HEK293 (cell line): ENCODE results near the gene HDHD3.

ENCODE experiments used
- CTCF ChIA-PET: fragments of 350-600 bp; formaldehyde crosslinking; extraction: SDS; loops from one replicate; lab custom pipeline; 2021; ENCODE audit warnings: antibody characterized with exemption; lab: Yijun Ruan, JAX
- POLR2A ChIA-PET: fragments of 300-600 bp; formaldehyde crosslinking; extraction: SDS; loops from one replicate; lab custom pipeline; 2020; ENCODE audit warnings: antibody characterized with exemption, inconsistent platforms; lab: Yijun Ruan, JAX
- H3K27ac ChIP-seq: fragments of 200-500 bp; sonication (Bioruptor generic); 2 replicates; pipeline ENCODE4 v1.5.1; 2014; ENCODE audit warnings: low read depth, low read length, control low read depth, inconsistent platforms; ENCODE audit errors: extremely low read depth
- H3K36me3 ChIP-seq, 2 experiments: fragments of 200-500 bp in 1 of 2; sonication (Bioruptor generic) in 1 of 2; 1 replicate in 1 of 2; 2 replicates in 1 of 2; pipeline ENCODE4 v1.5.1; 2014 to 2017; ENCODE audit warnings: inconsistent platforms in 2 of 2, low read length in 2 of 2; ENCODE audit not compliant: control insufficient read depth in 2 of 2, insufficient read depth in 1 of 2
- H3K4me1 ChIP-seq: fragments of 200-500 bp; sonication (Bioruptor generic); 2 replicates; pipeline ENCODE4 v1.5.1; 2014; ENCODE audit warnings: mild to moderate bottlenecking, low read length, inconsistent platforms; ENCODE audit not compliant: control insufficient read depth, insufficient read depth
- H3K4me3 ChIP-seq: 2 replicates; pipeline ENCODE4 v1.5.1; 2011; ENCODE audit warnings: low read depth, mild to moderate bottlenecking, control low read depth, low read length, moderate library complexity
- H3K9me3 ChIP-seq: fragments of 200-500 bp; sonication (Bioruptor generic); 2 replicates; pipeline ENCODE4 v1.5.1; 2014; ENCODE audit warnings: low read depth, low read length, inconsistent platforms; ENCODE audit not compliant: control insufficient read depth, insufficient read depth
- BCL11A ChIP-seq: fragments of 450-650 bp; formaldehyde crosslinking; IDR thresholded peaks from 2 replicates; pipeline ENCODE4 v1.5.1; 2016; ENCODE audit warnings: low read depth, missing biosample characterization, missing genetic modification characterization
- GFI1B ChIP-seq: fragments of 450-650 bp; formaldehyde crosslinking; IDR thresholded peaks from 2 replicates; pipeline ENCODE4 v1.5.1; 2016; ENCODE audit warnings: missing biosample characterization, missing genetic modification characterization
- GLIS1 ChIP-seq: fragments of 450-650 bp; formaldehyde crosslinking; IDR thresholded peaks from 2 replicates; pipeline ENCODE4 v1.5.1; 2016; ENCODE audit warnings: missing biosample characterization, missing genetic modification characterization
- MYNN ChIP-seq: fragments of 450-650 bp; formaldehyde crosslinking; IDR thresholded peaks from 2 replicates; pipeline ENCODE4 v1.5.1; 2016; ENCODE audit warnings: missing biosample characterization, missing genetic modification characterization, borderline replicate concordance
- MZF1 ChIP-seq: fragments of 450-650 bp; formaldehyde crosslinking; IDR thresholded peaks from 2 replicates; pipeline ENCODE4 v1.5.1; 2017; ENCODE audit warnings: missing biosample characterization, missing genetic modification characterization, borderline replicate concordance
- YY2 ChIP-seq: fragments of 450-650 bp; formaldehyde crosslinking; IDR thresholded peaks from 2 replicates; pipeline ENCODE4 v1.5.1; 2016; ENCODE audit warnings: missing biosample characterization, missing genetic modification characterization
- ZBTB21 ChIP-seq: fragments of 450-650 bp; formaldehyde crosslinking; IDR thresholded peaks from 2 replicates; pipeline ENCODE4 v1.5.1; 2017; ENCODE audit warnings: missing biosample characterization, missing genetic modification characterization
- ZBTB7A ChIP-seq: fragments of 450-650 bp; formaldehyde crosslinking; IDR thresholded peaks from 2 replicates; pipeline ENCODE4 v1.5.1; 2016; ENCODE audit warnings: low read depth, missing biosample characterization, missing genetic modification characterization
- ZNF10 ChIP-seq: fragments of 450-650 bp; formaldehyde crosslinking; IDR thresholded peaks from 2 replicates; pipeline ENCODE4 v1.5.1; 2017; ENCODE audit warnings: missing biosample characterization, missing genetic modification characterization
- ZNF112 ChIP-seq: fragments of 450-650 bp; formaldehyde crosslinking; IDR thresholded peaks from 2 replicates; pipeline ENCODE4 v1.5.0; 2017; ENCODE audit warnings: missing biosample characterization, missing genetic modification characterization
- ZNF114 ChIP-seq: fragments of 450-650 bp; formaldehyde crosslinking; IDR thresholded peaks from 2 replicates; pipeline ENCODE4 v1.5.0; 2017; ENCODE audit warnings: missing biosample characterization, missing genetic modification characterization
- ZNF138 ChIP-seq: fragments of 450-650 bp; formaldehyde crosslinking; IDR thresholded peaks from 2 replicates; pipeline ENCODE4 v1.5.1; 2016; ENCODE audit warnings: missing biosample characterization, missing genetic modification characterization, borderline replicate concordance
- ZNF169 ChIP-seq: fragments of 450-650 bp; formaldehyde crosslinking; IDR thresholded peaks from 2 replicates; pipeline ENCODE4 v1.5.1; 2016; ENCODE audit warnings: missing biosample characterization, missing genetic modification characterization
- ZNF184 ChIP-seq: fragments of 450-650 bp; IDR thresholded peaks from 2 replicates; pipeline ENCODE4 v1.5.1; 2018; ENCODE audit warnings: missing biosample characterization, mild to moderate bottlenecking, missing genetic modification characterization
- ZNF214 ChIP-seq: fragments of 450-650 bp; formaldehyde crosslinking; IDR thresholded peaks from 2 replicates; pipeline ENCODE4 v1.5.1; 2017; ENCODE audit warnings: missing biosample characterization, mild to moderate bottlenecking, missing genetic modification characterization, borderline replicate concordance
- ZNF302 ChIP-seq: fragments of 450-650 bp; formaldehyde crosslinking; IDR thresholded peaks from 2 replicates; pipeline ENCODE4 v1.5.1; 2016; ENCODE audit warnings: missing biosample characterization, missing genetic modification characterization, low read depth
- ZNF335 ChIP-seq: fragments of 450-650 bp; formaldehyde crosslinking; conservative IDR thresholded peaks from 2 replicates; pipeline ENCODE4 v1.5.1; 2016; ENCODE audit warnings: missing biosample characterization, missing genetic modification characterization
- ZNF341 ChIP-seq: fragments of 450-650 bp; formaldehyde crosslinking; IDR thresholded peaks from 2 replicates; pipeline ENCODE4; 2016; ENCODE audit warnings: low read depth, missing biosample characterization, missing genetic modification characterization
- ZNF366 ChIP-seq: fragments of 450-650 bp; formaldehyde crosslinking; conservative IDR thresholded peaks from 2 replicates; pipeline ENCODE4 v1.5.1; 2016; ENCODE audit warnings: missing biosample characterization, missing genetic modification characterization
- ZNF398 ChIP-seq: fragments of 450-650 bp; formaldehyde crosslinking; IDR thresholded peaks from 2 replicates; pipeline ENCODE4 v1.5.1; 2017; ENCODE audit warnings: missing biosample characterization, missing genetic modification characterization
- ZNF423 ChIP-seq: fragments of 450-650 bp; formaldehyde crosslinking; IDR thresholded peaks from 2 replicates; pipeline ENCODE4 v1.5.1; 2016; ENCODE audit warnings: missing biosample characterization, missing genetic modification characterization
- ZNF433 ChIP-seq: fragments of 450-650 bp; formaldehyde crosslinking; IDR thresholded peaks from 2 replicates; pipeline ENCODE4 v1.5.1; 2016; ENCODE audit warnings: missing biosample characterization, missing genetic modification characterization, low read depth
- ZNF473 ChIP-seq: fragments of 450-650 bp; formaldehyde crosslinking; IDR thresholded peaks from 2 replicates; pipeline ENCODE4 v1.5.1; 2017; ENCODE audit warnings: missing biosample characterization, missing genetic modification characterization
- ZNF529 ChIP-seq: fragments of 450-650 bp; formaldehyde crosslinking; IDR thresholded peaks from 2 replicates; pipeline ENCODE4 v1.5.1; 2017; ENCODE audit warnings: missing genetic modification characterization, missing biosample characterization; ENCODE audit not compliant: insufficient replicate concordance
- ZNF549 ChIP-seq: fragments of 450-650 bp; IDR thresholded peaks from 2 replicates; pipeline ENCODE4 v1.5.1; 2018; ENCODE audit warnings: missing biosample characterization, missing genetic modification characterization, mild to moderate bottlenecking, inconsistent platforms, moderate library complexity
- ZNF555 ChIP-seq: fragments of 450-650 bp; formaldehyde crosslinking; conservative IDR thresholded peaks from 2 replicates; pipeline ENCODE4 v1.5.1; 2017; ENCODE audit warnings: missing biosample characterization, mild to moderate bottlenecking, missing genetic modification characterization, inconsistent platforms
- ZNF621 ChIP-seq: fragments of 450-650 bp; formaldehyde crosslinking; IDR thresholded peaks from 2 replicates; pipeline ENCODE4 v1.5.1; 2017; ENCODE audit warnings: missing biosample characterization, missing genetic modification characterization
- ZNF830 ChIP-seq: fragments of 450-650 bp; IDR thresholded peaks from 2 replicates; pipeline ENCODE4 v1.5.0; 2018; ENCODE audit warnings: missing biosample characterization, missing genetic modification characterization, low read depth, mild to moderate bottlenecking, moderate library complexity
- ZSCAN30 ChIP-seq: fragments of 450-650 bp; IDR thresholded peaks from 2 replicates; pipeline ENCODE4 v1.5.1; 2018; ENCODE audit warnings: missing biosample characterization, mild to moderate bottlenecking, missing genetic modification characterization, moderate library complexity
- ZSCAN4 ChIP-seq: fragments of 450-650 bp; formaldehyde crosslinking; IDR thresholded peaks from 2 replicates; pipeline ENCODE4 v1.5.1; 2017; ENCODE audit warnings: missing biosample characterization, missing genetic modification characterization
- TF ChIP-seq, protein P1 (sequence below): fragments of 450-650 bp; formaldehyde crosslinking; IDR thresholded peaks from 2 replicates; pipeline ENCODE4 v1.5.1; 2016; ENCODE audit warnings: missing biosample characterization, missing genetic modification characterization, borderline replicate concordance

Gene HDHD3

GRCh38 chr9:113421726-113422125 lies 44.9 kb upstream of the HDHD3 start:
- H3K36me3 ChIP-seq, result no peaks in the 10 kb centered on the region
- CTCF ChIA-PET, result interaction anchor here (1.0 kb wide), 1 partner anchor 17 kb away, joined by 3 read pairs; no protein-coding TSS in a partner anchor
- no peak overlapping the region for H3K27ac ChIP-seq
- H3K4me1 ChIP-seq, result no peaks in the 10 kb centered on the region
- no peak overlapping the region for H3K4me3 ChIP-seq
- H3K9me3 ChIP-seq, result no peaks in the 10 kb centered on the region
- POLR2A ChIA-PET, result interaction anchor here (2.4 kb wide), 1 partner anchor 11 kb away, joined by 8 read pairs; the partner anchor contains the start of genes C9orf43 and POLE3
- TF ChIP-seq ZNF549 (tag by site-specific recombination), result no peak
- no peak for TF ChIP-seq MYNN (tag by site-specific recombination)
- no peak for TF ChIP-seq GLIS1
- no peak for TF ChIP-seq ZSCAN30
- TF ChIP-seq BCL11A (tag by site-specific recombination), result no peak
- TF ChIP-seq YY2, result no peak
- no peak for TF ChIP-seq ZNF214 (tag by site-specific recombination)
- TF ChIP-seq MZF1 (tag by site-specific recombination), result no peak
- TF ChIP-seq ZBTB21, result no peak
- no peak for TF ChIP-seq ZNF114 (tag by site-specific recombination)
- TF ChIP-seq ZNF830, result no peak
- TF ChIP-seq ZNF341 (tag by site-specific recombination), result no peak
- TF ChIP-seq GFI1B (tag by site-specific recombination), result no peak
- no peak for TF ChIP-seq ZNF112 (tag by site-specific recombination)
- TF ChIP-seq ZNF433 (tag by site-specific recombination), result no peak
- TF ChIP-seq ZNF335 (tag by site-specific recombination), result no peak
- TF ChIP-seq ZNF138 (tag by site-specific recombination), result no peak
- no peak for TF ChIP-seq ZNF473 (tag by site-specific recombination)
- no peak for TF ChIP-seq ZBTB7A (tag by site-specific recombination)
- TF ChIP-seq, all 188 proteins: peak for 0

- no peaks in the 10 kb centered on the region for H3K36me3 ChIP-seq
- CTCF ChIA-PET, result no interaction called here
- POLR2A ChIA-PET, result no interaction called here
- H3K4me1 ChIP-seq, result no peaks in the 10 kb centered on the region
- H3K9me3 ChIP-seq, result no peaks in the 10 kb centered on the region
- H3K27ac ChIP-seq, result no peak overlapping the region
- no peak overlapping the region for H3K4me3 ChIP-seq
- TF ChIP-seq ZNF366 (tag by site-specific recombination) (no peak), ZNF423 (no peak), ZNF169 (no peak), ZNF302 (tag by site-specific recombination) (no peak), ZNF184 (no peak), ZNF10 (tag by site-specific recombination) (no peak), ZNF112 (tag by site-specific recombination) (no peak), ZNF830 (no peak), ZSCAN4 (tag by site-specific recombination) (no peak), ZNF398 (tag by site-specific recombination) (no peak), ZNF621 (no peak), ZNF529 (no peak), ZNF555 (tag by site-specific recombination) (no peak)
- TF ChIP-seq, protein P1, sequence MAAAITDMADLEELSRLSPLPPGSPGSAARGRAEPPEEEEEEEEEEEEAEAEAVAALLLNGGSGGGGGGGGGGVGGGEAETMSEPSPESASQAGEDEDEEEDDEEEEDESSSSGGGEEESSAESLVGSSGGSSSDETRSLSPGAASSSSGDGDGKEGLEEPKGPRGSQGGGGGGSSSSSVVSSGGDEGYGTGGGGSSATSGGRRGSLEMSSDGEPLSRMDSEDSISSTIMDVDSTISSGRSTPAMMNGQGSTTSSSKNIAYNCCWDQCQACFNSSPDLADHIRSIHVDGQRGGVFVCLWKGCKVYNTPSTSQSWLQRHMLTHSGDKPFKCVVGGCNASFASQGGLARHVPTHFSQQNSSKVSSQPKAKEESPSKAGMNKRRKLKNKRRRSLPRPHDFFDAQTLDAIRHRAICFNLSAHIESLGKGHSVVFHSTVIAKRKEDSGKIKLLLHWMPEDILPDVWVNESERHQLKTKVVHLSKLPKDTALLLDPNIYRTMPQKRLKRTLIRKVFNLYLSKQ (tag by site-specific recombination), result no peak
Measured at GRCh38 chr9:113417370-113417769, 40.6 kb upstream of the HDHD3 start.
